H9 (cell line): Measurements from ENCODE around the gene MBOAT2. TPM values are rescaled to one million over a fixed set of nuclear protein-coding genes. Genes with fewer than 3 reads are reported as not detected.
A peak's percentile ranks its signal among the peaks of the same experiment; 100 is the strongest.

ENCODE experiments used
- DNase-seq: peaks from one replicate; pipeline ENCODE4 v3.0.0-alpha.2; 2017
- H2AFZ ChIP-seq: one replicate; pipeline ENCODE4 v1.6.1; 2013; ENCODE audit warnings: mild to moderate bottlenecking, low read length, control low read depth, moderate library complexity
- H2AK5ac ChIP-seq: 2 replicates; pipeline ENCODE4 v1.6.1; 2013; ENCODE audit warnings: low read length, control low read depth, mixed read lengths; ENCODE audit not compliant: insufficient read length
- H2BK120ac ChIP-seq: one replicate; pipeline ENCODE4 v1.6.1; 2013; ENCODE audit warnings: low read depth, mild to moderate bottlenecking, low read length, control low read depth, inconsistent platforms; ENCODE audit not compliant: poor library complexity, severe bottlenecking
- H2BK12ac ChIP-seq: 2 replicates; pipeline ENCODE4 v1.6.1; 2013; ENCODE audit warnings: low read length, control low read depth, mixed read lengths, low read depth; ENCODE audit not compliant: insufficient read length
- H2BK15ac ChIP-seq: 2 replicates; pipeline ENCODE4 v1.6.1; 2013; ENCODE audit warnings: low read depth, low read length, control low read depth
- H2BK20ac ChIP-seq: one replicate; pipeline ENCODE4 v1.6.1; 2013; ENCODE audit warnings: low read depth, mild to moderate bottlenecking, low read length, control low read depth, inconsistent platforms; ENCODE audit not compliant: poor library complexity, severe bottlenecking
- H2BK5ac ChIP-seq: 2 replicates; pipeline ENCODE4 v1.6.1; 2013; ENCODE audit warnings: low read length, control low read depth, mixed read lengths; ENCODE audit not compliant: insufficient read length
- H3K14ac ChIP-seq: 2 replicates; pipeline ENCODE4 v1.6.1; 2013; ENCODE audit warnings: low read length, control low read depth; ENCODE audit not compliant: insufficient read depth
- H3K18ac ChIP-seq: 2 replicates; pipeline ENCODE4 v1.6.1; 2013; ENCODE audit warnings: low read depth, mild to moderate bottlenecking, mixed read lengths, low read length, control low read depth; ENCODE audit not compliant: insufficient read length
- H3K23ac ChIP-seq: 2 replicates; pipeline ENCODE4 v1.6.1; 2013; ENCODE audit warnings: low read length, control low read depth, mixed read lengths, low read depth; ENCODE audit not compliant: insufficient read length
- H3K23me2 ChIP-seq: 2 replicates; pipeline ENCODE4 v1.6.1; 2013; ENCODE audit warnings: low read depth, mild to moderate bottlenecking, mixed read lengths, low read length, control low read depth; ENCODE audit not compliant: insufficient read length, poor library complexity, severe bottlenecking
- H3K27ac ChIP-seq: 2 replicates; pipeline ENCODE4 v1.5.1; 2013; ENCODE audit warnings: low read length, control low read depth, mixed read lengths, low read depth; ENCODE audit not compliant: insufficient read length
- H3K27me3 ChIP-seq: 2 replicates; pipeline ENCODE4 v1.6.1; 2013; ENCODE audit warnings: low read length, control low read depth, inconsistent platforms; ENCODE audit not compliant: insufficient read depth
- H3K4ac ChIP-seq: 2 replicates; pipeline ENCODE4 v1.6.1; 2013; ENCODE audit warnings: low read depth, mild to moderate bottlenecking, control low read depth, inconsistent platforms, low read length, moderate library complexity
- H3K4me1 ChIP-seq: 2 replicates; pipeline ENCODE4 v1.6.1; 2013; ENCODE audit warnings: low read length, control low read depth, inconsistent platforms; ENCODE audit not compliant: insufficient read depth
- H3K4me2 ChIP-seq: 2 replicates; pipeline ENCODE4 v1.6.1; 2013; ENCODE audit warnings: low read length, control low read depth, mixed read lengths; ENCODE audit not compliant: insufficient read length, insufficient read depth
- H3K56ac ChIP-seq: 2 replicates; pipeline ENCODE4 v1.6.1; 2013; ENCODE audit warnings: low read depth, mild to moderate bottlenecking, mixed read lengths, low read length, control low read depth; ENCODE audit not compliant: insufficient read length
- H3K79me1 ChIP-seq: 2 replicates; pipeline ENCODE4 v1.6.1; 2013; ENCODE audit warnings: low read depth, mild to moderate bottlenecking, moderate library complexity, low read length, control low read depth, inconsistent platforms; ENCODE audit not compliant: insufficient read depth, poor library complexity, severe bottlenecking
- H3K79me2 ChIP-seq: 2 replicates; pipeline ENCODE4 v1.6.1; 2013; ENCODE audit warnings: low read length, control low read depth, inconsistent platforms; ENCODE audit not compliant: insufficient read depth
- H3K9ac ChIP-seq: 2 replicates; pipeline ENCODE4 v1.6.1; 2013; ENCODE audit warnings: low read length, control low read depth, mixed read lengths; ENCODE audit not compliant: insufficient read length; ENCODE audit errors: extremely low read depth
- H3K9me3 ChIP-seq: one replicate; pipeline ENCODE4 v1.6.1; 2013; ENCODE audit warnings: low read depth, low read length, inconsistent platforms; ENCODE audit not compliant: control insufficient read depth
- H3T11ph ChIP-seq: one replicate; pipeline ENCODE4 v1.6.1; 2013; ENCODE audit warnings: mild to moderate bottlenecking, low read length, control low read depth, inconsistent platforms
- H4K20me1 ChIP-seq: one replicate; pipeline ENCODE4 v1.6.1; 2013; ENCODE audit not compliant: control insufficient read depth, insufficient read length, insufficient read depth
- H4K5ac ChIP-seq: 2 replicates; pipeline ENCODE4 v1.6.1; 2013; ENCODE audit warnings: low read depth, mild to moderate bottlenecking, mixed read lengths, low read length, control low read depth; ENCODE audit not compliant: insufficient read length
- H4K8ac ChIP-seq: replicated peaks from 2 replicates; pipeline ENCODE4 v1.6.1; 2013; ENCODE audit warnings: low read length, control low read depth, mixed read lengths, low read depth; ENCODE audit not compliant: insufficient read length
- H4K91ac ChIP-seq: 2 replicates; pipeline ENCODE4 v1.6.1; 2013; ENCODE audit warnings: low read depth, mild to moderate bottlenecking, moderate library complexity, mixed read lengths, low read length, control low read depth; ENCODE audit not compliant: insufficient read length
- H3K27ac Mint-ChIP-seq, 3 experiments: 2 replicates in 2 of 3; 3 replicates in 1 of 3; pipeline ENCODE4 v1.8.0; 2020 to 2021; ENCODE audit warnings: mixed read lengths in 3 of 3, mild to moderate bottlenecking in 1 of 3, moderate library complexity in 1 of 3
- H3K27me3 Mint-ChIP-seq: 2 replicates; pipeline ENCODE4 v1.8.0; 2021; ENCODE audit warnings: low read depth, mild to moderate bottlenecking, moderate library complexity, mixed read lengths
- H3K36me3 Mint-ChIP-seq, 3 experiments: 2 replicates in 2 of 3; 3 replicates in 1 of 3; pipeline ENCODE4 v1.8.0; 2020 to 2021; ENCODE audit warnings: low read depth in 3 of 3, mixed read lengths in 3 of 3; ENCODE audit not compliant: insufficient read depth in 1 of 3
- H3K4me1 Mint-ChIP-seq, 2 experiments: 2 replicates each; pipeline ENCODE4 v1.8.0; 2020; ENCODE audit warnings: mixed read lengths in 2 of 2
- H3K4me3 Mint-ChIP-seq, 2 experiments: 2 replicates in 1 of 2; 3 replicates in 1 of 2; pipeline ENCODE4 v1.8.0; 2020 to 2021; ENCODE audit warnings: mild to moderate bottlenecking in 2 of 2, mixed read lengths in 2 of 2, moderate library complexity in 1 of 2
- H3K9me3 Mint-ChIP-seq, 2 experiments: 2 replicates in 1 of 2; 3 replicates in 1 of 2; pipeline ENCODE4 v1.8.0; 2020; ENCODE audit warnings: mild to moderate bottlenecking in 2 of 2, mixed read lengths in 2 of 2, moderate library complexity in 1 of 2
- CTCF ChIP-seq: fragments of 200-600 bp; sonication (generic); conservative IDR thresholded peaks from 3 replicates; pipeline ENCODE4 v1.8.0; 2021; ENCODE audit warnings: antibody characterized with exemption, mild to moderate bottlenecking
- WGBS: extraction: QIAGEN DNeasy Blood & Tissue Kit; methylation state at CpG from one replicate; pipeline ENCODE4 v1.1.7; 2013; ENCODE audit warnings: missing lambda C conversion rate, low lambda C conversion rate, mixed read lengths; ENCODE audit not compliant: insufficient read length; ENCODE audit errors: extremely low coverage; 5-methylcytosine and 5-hydroxymethylcytosine counted together
- total RNA-seq: library from RNA; stranded (reverse); gene quantifications from 2 replicates; pipeline ENCODE4 v1.2.1, GENCODE V29; 2021

Gene MBOAT2
- total RNA-seq, 1 experiment from 2014 or later = 20.2 TPM

GRCh38 chr2:8956774-8957173, 46.7 kb downstream of the MBOAT2 start:
- Histone ChIP-seq H4K20me1 (no peaks in the 10 kb centered on the region), H2BK15ac (no peak overlapping the region), H3K4me1 (peaks cover 2% of the 10 kb centered on the region), H3K14ac (no peak overlapping the region), H3K79me1 (peaks cover 2% of the 10 kb centered on the region), H2BK12ac (no peak overlapping the region), H3K56ac (no peak overlapping the region), H3K23me2 (no peaks in the 10 kb centered on the region), H2AK5ac (no peak overlapping the region), H3T11ph (no peak overlapping the region), H2BK120ac (no peak overlapping the region), H4K5ac (no peak overlapping the region), H4K8ac (no peak overlapping the region), H2AFZ (no peak overlapping the region), H3K4ac (no peak overlapping the region), H3K79me2 (no peaks in the 10 kb centered on the region), H3K4me2 (no peak overlapping the region), H3K23ac (no peak overlapping the region), H3K9ac (no peak overlapping the region), H4K91ac (no peak overlapping the region), H3K9me3 (no peaks in the 10 kb centered on the region), H3K18ac (no peak overlapping the region), H2BK20ac (no peak overlapping the region), H3K27ac (no peak overlapping the region), H3K27me3 (no peaks in the 10 kb centered on the region), H2BK5ac (no peak overlapping the region)
- no CpG with 5 or more reads among the region's 1 CpG for WGBS
- peaks cover 14 to 17% of the 10 kb centered on the region in 2 experiments for H3K4me1 Mint-ChIP-seq
- H3K4me3 Mint-ChIP-seq = no peak overlapping the region
- peaks cover 25 to 40% (median 28%) of the 10 kb centered on the region in 3 experiments for H3K36me3 Mint-ChIP-seq
- TF ChIP-seq CTCF = peak; percentile 39
- H3K27me3 Mint-ChIP-seq = no peaks in the 10 kb centered on the region
- H3K27ac Mint-ChIP-seq = no peak overlapping the region
- DNase-seq = no peak
- peaks cover 28% of the 10 kb centered on the region in 2 experiments for H3K9me3 Mint-ChIP-seq
